Stimulated activated CD4-positive, alpha-beta T cell treated with anti-CD3 and anti-CD28 coated beads, Interleukin-4, amount 100 ng/mL, for 4 hours (primary cell): ENCODE measurements around the gene RPS6KA4.
A peak's percentile ranks its signal among the peaks of the same experiment; 100 is the strongest.

ENCODE experiments used
- DNase-seq, 2 experiments: peaks; one replicate each; pipeline ENCODE4 v3.0.0-alpha.2; 2020

Gene RPS6KA4

GRCh38 chr11:64327993-64328392 is 31.0 kb upstream of the RPS6KA4 start:
- no peak for DNase-seq

GRCh38 chr11:64330888-64331287 is 28.1 kb upstream of the RPS6KA4 start:
- no peak for DNase-seq

- DNase-seq, result peak; percentile 51 to 61
Observed at GRCh38 chr11:64331569-64332371, 27.2 kb upstream of the RPS6KA4 start.

- DNase-seq, result no peak
Observed at GRCh38 chr11:64333556-64333955, 25.4 kb upstream of the RPS6KA4 start.

- no peak for DNase-seq
Observed at GRCh38 chr11:64334764-64335735, 23.9 kb upstream of the RPS6KA4 start.

- DNase-seq, result no peak
Observed at GRCh38 chr11:64337538-64338249, 21.3 kb upstream of the RPS6KA4 start.

- no peak for DNase-seq
Observed at GRCh38 chr11:64338716-64339115, 20.2 kb upstream of the RPS6KA4 start.

- no peak for DNase-seq
Observed at GRCh38 chr11:64339286-64339685, 19.7 kb upstream of the RPS6KA4 start.

- peak; percentile 72 to 80 for DNase-seq
Observed at GRCh38 chr11:64339754-64340408, 19.1 kb upstream of the RPS6KA4 start, which contains the start of gene CCDC88B. CCDC88B (plus strand) TSS chr11:64340204; CDS start chr11:64340267, 63 bp downstream.

GRCh38 chr11:64340671-64341335 is 18.2 kb upstream of the RPS6KA4 start:
- peak; percentile 65 to 78 for DNase-seq

- DNase-seq, result no peak
Observed at GRCh38 chr11:64341429-64341828, 17.5 kb upstream of the RPS6KA4 start.

GRCh38 chr11:64341851-64342791 is 16.8 kb upstream of the RPS6KA4 start:
- DNase-seq, result peak; percentile 86 to 89

- DNase-seq, result peak in 1 of 2 experiments; percentile 21
Observed at GRCh38 chr11:64342869-64343745, 15.9 kb upstream of the RPS6KA4 start.

- DNase-seq, result no peak
Observed at GRCh38 chr11:64343767-64344559, 15.0 kb upstream of the RPS6KA4 start.

- DNase-seq, result no peak
Observed at GRCh38 chr11:64344787-64345186, 14.2 kb upstream of the RPS6KA4 start.

- DNase-seq, result no peak
Observed at GRCh38 chr11:64347193-64347867, 11.6 kb upstream of the RPS6KA4 start.

- DNase-seq, result no peak
Observed at GRCh38 chr11:64348383-64349024, 10.5 kb upstream of the RPS6KA4 start.

- no peak for DNase-seq
Observed at GRCh38 chr11:64349025-64349387, 10.0 kb upstream of the RPS6KA4 start.
